OCI-LY1 (cell line): ENCODE data around the gene RDH14.

Experiments used
- H2AFZ ChIP-seq: fragments of 200-600 bp; sonication (generic), shearing (Covaris generic); 2 replicates; pipeline ENCODE4 v1.6.0; 2014; ENCODE audit warnings: antibody characterized with exemption, mild to moderate bottlenecking, low read length
- H3F3A ChIP-seq: fragments of 200-600 bp; sonication (generic), shearing (Covaris generic); 2 replicates; pipeline ENCODE4 v1.6.0; 2014; ENCODE audit warnings: mild to moderate bottlenecking, antibody characterized with exemption, low read length, moderate library complexity; ENCODE audit not compliant: insufficient read depth
- H3K27ac ChIP-seq: fragments of 200-600 bp; sonication (generic); 2 replicates; pipeline ENCODE4 v1.5.1; 2014; ENCODE audit warnings: low read length, mixed run types, mild to moderate bottlenecking, low read depth; ENCODE audit not compliant: poor library complexity, severe bottlenecking
- H3K27me3 ChIP-seq: fragments of 200-600 bp; sonication (generic); 2 replicates; pipeline ENCODE4 v1.6.0; 2014; ENCODE audit warnings: antibody characterized with exemption, mild to moderate bottlenecking, low read length, moderate library complexity; ENCODE audit not compliant: insufficient read depth
- H3K36me3 ChIP-seq: fragments of 200-600 bp; sonication (generic); 2 replicates; pipeline ENCODE4 v1.6.1; 2014; ENCODE audit warnings: mild to moderate bottlenecking, antibody characterized with exemption, low read length, moderate library complexity, mixed read lengths; ENCODE audit not compliant: insufficient read depth
- H3K4me1 ChIP-seq: fragments of 200-600 bp; sonication (generic); 2 replicates; pipeline ENCODE4 v1.5.1; 2014; ENCODE audit warnings: mild to moderate bottlenecking, low read length, moderate library complexity; ENCODE audit not compliant: insufficient read depth, severe bottlenecking
- H3K4me2 ChIP-seq: fragments of 200-600 bp; sonication (generic), shearing (Covaris generic); 2 replicates; pipeline ENCODE4 v1.6.1; 2014; ENCODE audit warnings: low read length
- H3K4me3 ChIP-seq: fragments of 200-600 bp; sonication (generic); 2 replicates; pipeline ENCODE4 v1.5.1; 2014; ENCODE audit warnings: low read length, low read depth, mild to moderate bottlenecking, mixed read lengths; ENCODE audit not compliant: poor library complexity, severe bottlenecking
- H3K79me2 ChIP-seq: fragments of 200-600 bp; shearing (Covaris generic); 2 replicates; pipeline ENCODE4 v1.6.1; 2016; ENCODE audit warnings: mixed run types, low read length, mixed read lengths; ENCODE audit not compliant: insufficient read depth
- H3K9ac ChIP-seq: fragments of 200-600 bp; sonication (generic), shearing (Covaris generic); 2 replicates; pipeline ENCODE4 v1.6.1; 2014; ENCODE audit warnings: mild to moderate bottlenecking, low read length, mixed read lengths
- H3K9me2 ChIP-seq: fragments of 200-600 bp; sonication (generic), shearing (Covaris generic); 2 replicates; pipeline ENCODE4 v1.6.1; 2014; ENCODE audit warnings: low read depth, mild to moderate bottlenecking, low read length, mixed read lengths
- H3K9me3 ChIP-seq: fragments of 200-600 bp; shearing (Covaris generic); 2 replicates; pipeline ENCODE4 v1.6.1; 2014; ENCODE audit warnings: low read length, mixed read lengths
- H4K20me1 ChIP-seq: fragments of 200-600 bp; sonication (generic), shearing (Covaris generic); 2 replicates; pipeline ENCODE4 v1.6.0; 2016; ENCODE audit warnings: mild to moderate bottlenecking, low read length; ENCODE audit not compliant: insufficient read depth
- EZH2 ChIP-seq: fragments of 200-600 bp; sonication (generic), shearing (Covaris generic); IDR thresholded peaks from 2 replicates; pipeline ENCODE4 v1.8.0; 2017; ENCODE audit warnings: borderline replicate concordance, mixed run types, mild to moderate bottlenecking, antibody characterized with exemption, low read length, moderate library complexity, mixed read lengths
- TF ChIP-seq, protein P1 (sequence below): fragments of 200-600 bp; sonication (generic), shearing (Covaris generic); IDR thresholded peaks from 2 replicates; pipeline ENCODE4 v1.5.1; 2017; ENCODE audit warnings: mild to moderate bottlenecking, antibody characterized with exemption, low read length, moderate library complexity, mixed read lengths

Gene RDH14

DNA sequence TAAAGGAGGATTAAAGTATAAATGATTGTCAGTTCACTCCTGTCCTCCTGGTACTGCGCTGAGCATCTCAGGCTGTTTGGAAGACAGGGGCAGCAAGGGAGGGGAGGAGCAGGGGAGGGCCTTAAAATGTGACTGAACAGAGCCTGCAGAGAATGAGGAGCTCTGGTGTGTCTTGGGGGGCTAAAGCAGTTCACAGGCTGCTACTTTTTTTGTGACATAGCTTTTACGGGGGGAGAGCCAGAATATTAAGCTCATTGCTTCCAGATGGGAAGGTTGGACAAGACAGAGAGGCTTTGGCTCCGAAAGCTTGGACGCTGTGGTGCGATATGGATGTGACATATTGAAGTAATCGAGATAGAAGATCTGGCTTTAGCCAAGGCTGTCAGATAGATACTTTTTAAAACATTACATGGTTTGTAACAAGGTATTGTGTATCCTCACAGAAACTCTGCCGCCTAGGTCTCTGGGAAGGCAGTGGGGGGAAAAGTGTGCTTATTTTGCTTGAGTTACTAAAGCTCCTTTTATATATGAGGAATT lies 40.5 kb downstream of the RDH14 start:
- no peak overlapping the region for H3K4me3 ChIP-seq
- no peak overlapping the region for H2AFZ ChIP-seq
- no peak overlapping the region for H3K27ac ChIP-seq
- TF ChIP-seq, protein P1, sequence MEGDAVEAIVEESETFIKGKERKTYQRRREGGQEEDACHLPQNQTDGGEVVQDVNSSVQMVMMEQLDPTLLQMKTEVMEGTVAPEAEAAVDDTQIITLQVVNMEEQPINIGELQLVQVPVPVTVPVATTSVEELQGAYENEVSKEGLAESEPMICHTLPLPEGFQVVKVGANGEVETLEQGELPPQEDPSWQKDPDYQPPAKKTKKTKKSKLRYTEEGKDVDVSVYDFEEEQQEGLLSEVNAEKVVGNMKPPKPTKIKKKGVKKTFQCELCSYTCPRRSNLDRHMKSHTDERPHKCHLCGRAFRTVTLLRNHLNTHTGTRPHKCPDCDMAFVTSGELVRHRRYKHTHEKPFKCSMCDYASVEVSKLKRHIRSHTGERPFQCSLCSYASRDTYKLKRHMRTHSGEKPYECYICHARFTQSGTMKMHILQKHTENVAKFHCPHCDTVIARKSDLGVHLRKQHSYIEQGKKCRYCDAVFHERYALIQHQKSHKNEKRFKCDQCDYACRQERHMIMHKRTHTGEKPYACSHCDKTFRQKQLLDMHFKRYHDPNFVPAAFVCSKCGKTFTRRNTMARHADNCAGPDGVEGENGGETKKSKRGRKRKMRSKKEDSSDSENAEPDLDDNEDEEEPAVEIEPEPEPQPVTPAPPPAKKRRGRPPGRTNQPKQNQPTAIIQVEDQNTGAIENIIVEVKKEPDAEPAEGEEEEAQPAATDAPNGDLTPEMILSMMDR = no peak
- no peak overlapping the region for H3K4me2 ChIP-seq
- no peaks in the 10 kb centered on the region for H3F3A ChIP-seq
- H3K4me1 ChIP-seq = no peaks in the 10 kb centered on the region
- no peaks in the 10 kb centered on the region for H3K79me2 ChIP-seq
- no peak overlapping the region for H3K9ac ChIP-seq
- H3K27me3 ChIP-seq = no peaks in the 10 kb centered on the region
- H3K36me3 ChIP-seq = no peaks in the 10 kb centered on the region
- H4K20me1 ChIP-seq = no peaks in the 10 kb centered on the region
- no peaks in the 10 kb centered on the region for H3K9me2 ChIP-seq
- H3K9me3 ChIP-seq = no peaks in the 10 kb centered on the region

DNA sequence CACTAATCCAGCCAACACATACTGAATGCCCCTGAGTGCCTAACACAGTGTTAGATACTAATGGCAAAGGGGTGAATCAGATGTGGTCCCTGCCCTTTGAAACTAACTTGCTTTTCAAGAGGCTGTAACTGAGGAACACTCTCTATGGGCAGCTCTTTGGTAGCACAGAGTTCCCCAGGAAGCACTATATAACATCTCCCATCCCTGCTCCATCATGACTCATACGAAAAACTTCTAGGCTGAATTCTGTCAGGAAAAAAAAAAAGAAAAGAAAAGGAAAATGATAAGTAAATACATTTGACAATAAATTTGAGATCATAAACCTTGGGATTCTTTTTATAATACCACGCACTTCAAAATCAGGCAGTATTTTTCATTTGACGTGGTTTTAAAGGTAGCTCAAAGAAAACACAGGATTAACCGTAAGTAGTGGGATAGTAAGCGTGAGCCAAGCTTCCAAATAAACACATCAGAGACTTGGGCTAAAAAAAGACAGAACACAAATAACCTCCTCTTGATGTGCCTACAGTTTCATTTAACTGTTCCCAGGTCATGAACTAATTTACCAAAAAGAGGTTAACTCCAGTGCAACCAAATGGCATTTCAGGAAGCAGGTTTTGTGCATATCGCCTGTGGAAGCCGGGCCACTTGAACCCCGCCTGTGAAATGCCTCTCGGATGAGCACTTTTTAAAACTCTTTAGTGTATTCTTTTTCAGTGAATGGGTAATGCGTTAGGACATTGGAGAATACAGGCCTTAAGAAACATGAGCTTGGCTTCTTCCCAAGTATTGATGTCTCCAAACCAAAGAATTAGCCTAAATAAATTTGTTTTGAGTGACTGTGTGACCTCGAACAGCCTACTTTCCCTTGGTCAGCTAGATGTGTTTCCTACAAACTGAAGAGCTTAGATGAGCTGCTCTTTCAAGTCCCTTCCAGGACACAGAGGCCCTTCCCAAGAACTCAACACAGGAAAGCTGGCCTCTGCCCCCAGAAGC lies 42.0 kb downstream of the RDH14 start:
- Histone ChIP-seq H3K27ac (no peak overlapping the region), H3K27me3 (no peaks in the 10 kb centered on the region), H3K4me1 (no peaks in the 10 kb centered on the region), H3K36me3 (no peaks in the 10 kb centered on the region), H3K9me3 (no peaks in the 10 kb centered on the region), H3K4me2 (no peak overlapping the region), H3K9me2 (no peaks in the 10 kb centered on the region), H3K79me2 (no peaks in the 10 kb centered on the region), H3F3A (no peaks in the 10 kb centered on the region), H3K9ac (no peak overlapping the region), H4K20me1 (no peaks in the 10 kb centered on the region), H3K4me3 (no peak overlapping the region), H2AFZ (no peak overlapping the region)
- no peak for TF ChIP-seq EZH2
- TF ChIP-seq, protein P1 = no peak

DNA sequence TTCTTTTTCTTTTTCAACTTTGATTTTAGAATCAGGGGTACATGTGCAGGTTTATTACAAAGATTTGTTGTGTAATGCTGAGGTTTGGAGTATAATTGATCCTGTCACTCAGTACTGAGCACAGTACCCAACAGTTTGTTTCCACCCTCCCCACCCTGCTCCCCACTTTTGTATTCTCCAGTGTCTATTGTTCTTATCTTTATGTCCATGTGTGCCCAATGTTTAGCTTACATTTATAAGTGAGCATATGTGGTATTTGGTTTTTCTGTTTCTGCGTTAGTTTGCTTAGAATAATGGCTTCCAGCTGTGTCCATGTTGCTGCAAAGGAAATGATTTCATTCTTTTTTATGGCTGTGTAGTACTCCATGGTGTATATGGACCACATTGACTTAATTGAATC lies 43.1 kb downstream of the RDH14 start:
- Histone ChIP-seq H2AFZ (no peak overlapping the region), H3K9me2 (no peaks in the 10 kb centered on the region), H3K79me2 (no peaks in the 10 kb centered on the region), H3K9me3 (no peaks in the 10 kb centered on the region), H3K27me3 (no peaks in the 10 kb centered on the region), H3K4me3 (no peak overlapping the region), H3F3A (no peaks in the 10 kb centered on the region), H3K36me3 (no peaks in the 10 kb centered on the region), H4K20me1 (no peaks in the 10 kb centered on the region), H3K27ac (no peak overlapping the region), H3K9ac (no peak overlapping the region), H3K4me1 (no peaks in the 10 kb centered on the region), H3K4me2 (no peak overlapping the region)
- TF ChIP-seq, protein P1 = no peak
- TF ChIP-seq EZH2 = no peak
